Fibroblast of lung (primary cell): ENCODE data around the gene DAZAP1.

Experiments
- EZH2 ChIP-seq: IDR thresholded peaks from 2 replicates; pipeline ENCODE4 v1.5.1; 2012; ENCODE audit warnings: low read length, control low read depth, mild to moderate bottlenecking; ENCODE audit errors: missing control alignments
- TF ChIP-seq, protein P1 (sequence below), 2 donors: IDR thresholded peaks in 1 of 2; conservative IDR thresholded peaks in 1 of 2; 1 replicate in 1 of 2; 2 replicates in 1 of 2; pipeline ENCODE4 v1.5.1; 2011 to 2012; ENCODE audit warnings: low read length in 2 of 2, control low read depth in 1 of 2, inconsistent platforms in 1 of 2, low read depth in 1 of 2, mild to moderate bottlenecking in 1 of 2

DNA sequence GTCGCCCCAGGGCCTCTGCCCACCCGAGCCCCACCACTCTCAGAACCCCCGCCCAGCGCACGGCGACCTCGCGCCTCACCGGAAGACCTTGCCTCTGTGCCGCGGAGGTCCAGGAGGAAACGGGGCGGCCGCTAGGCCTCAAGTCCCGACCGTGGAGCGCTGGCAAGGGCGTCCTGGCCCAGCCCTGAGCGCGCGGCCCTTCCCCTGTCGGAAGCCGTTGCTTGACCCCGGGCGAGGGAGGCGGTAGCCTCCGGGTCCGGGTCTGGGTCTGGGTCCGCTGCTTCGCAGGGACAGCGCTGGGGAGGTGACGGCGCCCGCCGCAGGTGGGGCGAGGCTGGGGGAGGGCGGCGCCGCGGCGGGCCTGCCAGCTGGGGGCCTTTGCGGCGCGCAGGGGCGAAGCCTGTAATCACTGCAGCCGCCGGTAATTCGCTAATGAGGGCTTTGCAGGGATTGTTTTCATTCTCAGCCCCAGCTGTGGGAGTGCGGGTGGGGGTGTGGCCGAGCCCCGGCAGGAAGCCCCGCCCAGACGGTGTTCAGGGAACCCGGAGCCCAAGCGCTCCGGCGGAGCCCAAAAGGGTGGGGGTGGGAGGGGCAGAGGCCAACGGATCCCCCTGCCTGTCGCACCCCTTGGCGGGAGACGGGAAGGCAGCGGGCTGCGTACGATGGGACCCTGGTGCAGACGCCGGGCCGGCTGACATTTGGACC is 63.1 kb downstream of the DAZAP1 start:
- TF ChIP-seq EZH2 = peak; percentile 68
- TF ChIP-seq, protein P1, sequence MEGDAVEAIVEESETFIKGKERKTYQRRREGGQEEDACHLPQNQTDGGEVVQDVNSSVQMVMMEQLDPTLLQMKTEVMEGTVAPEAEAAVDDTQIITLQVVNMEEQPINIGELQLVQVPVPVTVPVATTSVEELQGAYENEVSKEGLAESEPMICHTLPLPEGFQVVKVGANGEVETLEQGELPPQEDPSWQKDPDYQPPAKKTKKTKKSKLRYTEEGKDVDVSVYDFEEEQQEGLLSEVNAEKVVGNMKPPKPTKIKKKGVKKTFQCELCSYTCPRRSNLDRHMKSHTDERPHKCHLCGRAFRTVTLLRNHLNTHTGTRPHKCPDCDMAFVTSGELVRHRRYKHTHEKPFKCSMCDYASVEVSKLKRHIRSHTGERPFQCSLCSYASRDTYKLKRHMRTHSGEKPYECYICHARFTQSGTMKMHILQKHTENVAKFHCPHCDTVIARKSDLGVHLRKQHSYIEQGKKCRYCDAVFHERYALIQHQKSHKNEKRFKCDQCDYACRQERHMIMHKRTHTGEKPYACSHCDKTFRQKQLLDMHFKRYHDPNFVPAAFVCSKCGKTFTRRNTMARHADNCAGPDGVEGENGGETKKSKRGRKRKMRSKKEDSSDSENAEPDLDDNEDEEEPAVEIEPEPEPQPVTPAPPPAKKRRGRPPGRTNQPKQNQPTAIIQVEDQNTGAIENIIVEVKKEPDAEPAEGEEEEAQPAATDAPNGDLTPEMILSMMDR (conservative IDR thresholded peaks at IDR 0.05 in 1 of 2, IDR thresholded peaks at IDR 0.05 in 1 of 2; ENCODE audit: low read depth in 1 of 2, low read length in 2 of 2) = no peak
